ENCODE measurements around the gene TPRA1.
"Not testable (repeated sequence)": the region's sequence is repeated elsewhere in the genome, so short reads cannot be mapped to it uniquely, and the experiment has no call there.

TPRA1 gene

GRCh38 chr3:127535106-127535785 lies 55.3 kb downstream of the TPRA1 start:
- no peak for DNase-seq

- DNase-seq: no peak
These were observed 56.0 kb downstream of the TPRA1 start for GRCh38 chr3:127534564-127534963.

- DNase-seq: no peak
These were observed 56.4 kb downstream of the TPRA1 start for GRCh38 chr3:127534161-127534451.

- DNase-seq: no peak
These were observed 57.9 kb downstream of the TPRA1 start for GRCh38 chr3:127532561-127533203.

- DNase-seq: no peak
These were observed 58.7 kb downstream of the TPRA1 start for GRCh38 chr3:127531821-127532220.

- not testable (repeated sequence) for DNase-seq
These were observed 59.7 kb downstream of the TPRA1 start for GRCh38 chr3:127530863-127531262.

GRCh38 chr3:127529346-127530188 lies 61.0 kb downstream of the TPRA1 start:
- DNase-seq: peak; percentile 13

- no peak for DNase-seq
These were observed 65.2 kb downstream of the TPRA1 start for GRCh38 chr3:127525373-127525772.

GRCh38 chr3:127524296-127524896 lies 66.1 kb downstream of the TPRA1 start:
- DNase-seq: no peak

Measured in suppressor macrophage treated with lipopolysaccharide for 4 hours (primary cell).